ENCODE data around the gene OXSR1. TPM values are rescaled to one million over a fixed set of nuclear protein-coding genes. Genes with fewer than 3 reads are reported as not detected.

The OXSR1 gene
- total RNA-seq, 4 donors from 2014 or later: 37.9 to 50.0 (median 43.2) TPM

GRCh38 chr3:38139191-38139590, 26.1 kb upstream of the OXSR1 start:
- in situ Hi-C loops (cut with MboI; ENCODE audit: low sequenced_read_pairs in 4 of 4): loop anchor here in 3 of 4 donors (25.0 kb wide), 1 partner anchor 348 kb away; the partner anchor contains the start of gene EXOG (in 3 of the 3)
- peaks cover 19 to 30% of the 10 kb centered on the region in 2 donors for H3K4me1 ChIP-seq
- peak overlapping the region; percentile 70 to 99 (median 80) for H3K4me3 ChIP-seq
- no peaks in the 10 kb centered on the region for H3K9me3 ChIP-seq
- TF ChIP-seq POLR2A (IDR thresholded peaks at IDR 0.05) (no peak), CTCF (IDR thresholded peaks at IDR 0.05 in 4 of 5, conservative IDR thresholded peaks at IDR 0.05 in 1 of 5) (no peak)
- peak overlapping the region; percentile 88 to 97 (median 92) for H3K27ac ChIP-seq
- H3K36me3 ChIP-seq: peaks cover 0 to 13% of the 10 kb centered on the region in 2 donors
- ATAC-seq (no peak), DNase-seq (no peak)
- no peaks in the 10 kb centered on the region for H3K27me3 ChIP-seq
- intact Hi-C loops (cut with DNase I; ENCODE audit: low total_unique reads): loop anchor here (5.0 to 10.0 kb wide), 5 partner anchors 208 to 1144 kb away; partner anchors contain the start of genes ACVR2B, EPM2AIP1, MLH1 and XYLB

- in situ Hi-C loops (cut with MboI; ENCODE audit: low sequenced_read_pairs in 4 of 4): loop anchor here in 3 of 4 donors (25.0 kb wide), 1 partner anchor 348 kb away; the partner anchor contains the start of gene EXOG (in 3 of the 3)
- TF ChIP-seq CTCF (IDR thresholded peaks at IDR 0.05 in 4 of 5, conservative IDR thresholded peaks at IDR 0.05 in 1 of 5) (no peak), POLR2A (IDR thresholded peaks at IDR 0.05) (no peak)
- no peaks in the 10 kb centered on the region for H3K27me3 ChIP-seq
- H3K36me3 ChIP-seq: peaks cover 0 to 12% of the 10 kb centered on the region in 2 donors
- no peaks in the 10 kb centered on the region for H3K9me3 ChIP-seq
- DNase-seq (no peak), ATAC-seq (no peak)
- intact Hi-C loops (cut with DNase I; ENCODE audit: low total_unique reads): loop anchor here (5.0 to 10.0 kb wide), 5 partner anchors 208 to 1145 kb away; partner anchors contain the start of genes ACVR2B, EPM2AIP1, MLH1 and XYLB
- H3K4me3 ChIP-seq: peak overlapping the region in 2 of 4 donors; percentile 73 to 99
- H3K4me1 ChIP-seq: peaks cover 19 to 25% of the 10 kb centered on the region in 2 donors
- peak overlapping the region in 1 of 4 donors; percentile 88 for H3K27ac ChIP-seq
These were observed 25.7 kb upstream of the OXSR1 start for GRCh38 chr3:38139652-38140051.

GRCh38 chr3:38140326-38141172, 24.8 kb upstream of the OXSR1 start:
- H3K4me1 ChIP-seq: peaks cover 14 to 19% of the 10 kb centered on the region in 2 donors
- no peaks in the 10 kb centered on the region for H3K27me3 ChIP-seq
- ATAC-seq (no peak), DNase-seq (no peak)
- TF ChIP-seq CTCF (IDR thresholded peaks at IDR 0.05 in 4 of 5, conservative IDR thresholded peaks at IDR 0.05 in 1 of 5) (no peak), POLR2A (IDR thresholded peaks at IDR 0.05) (no peak)
- no peaks in the 10 kb centered on the region for H3K9me3 ChIP-seq
- intact Hi-C loops (cut with DNase I; ENCODE audit: low total_unique reads) (no loop called here), in situ Hi-C loops (cut with MboI; ENCODE audit: low sequenced_read_pairs in 4 of 4) (loop anchor here in 3 of 4 donors (25.0 kb wide), 1 partner anchor 347 kb away; the partner anchor contains the start of gene EXOG (in 3 of the 3))
- no peak overlapping the region for H3K27ac ChIP-seq
- no peak overlapping the region for H3K4me3 ChIP-seq
- peaks cover 0 to 12% of the 10 kb centered on the region in 2 donors for H3K36me3 ChIP-seq

DNA sequence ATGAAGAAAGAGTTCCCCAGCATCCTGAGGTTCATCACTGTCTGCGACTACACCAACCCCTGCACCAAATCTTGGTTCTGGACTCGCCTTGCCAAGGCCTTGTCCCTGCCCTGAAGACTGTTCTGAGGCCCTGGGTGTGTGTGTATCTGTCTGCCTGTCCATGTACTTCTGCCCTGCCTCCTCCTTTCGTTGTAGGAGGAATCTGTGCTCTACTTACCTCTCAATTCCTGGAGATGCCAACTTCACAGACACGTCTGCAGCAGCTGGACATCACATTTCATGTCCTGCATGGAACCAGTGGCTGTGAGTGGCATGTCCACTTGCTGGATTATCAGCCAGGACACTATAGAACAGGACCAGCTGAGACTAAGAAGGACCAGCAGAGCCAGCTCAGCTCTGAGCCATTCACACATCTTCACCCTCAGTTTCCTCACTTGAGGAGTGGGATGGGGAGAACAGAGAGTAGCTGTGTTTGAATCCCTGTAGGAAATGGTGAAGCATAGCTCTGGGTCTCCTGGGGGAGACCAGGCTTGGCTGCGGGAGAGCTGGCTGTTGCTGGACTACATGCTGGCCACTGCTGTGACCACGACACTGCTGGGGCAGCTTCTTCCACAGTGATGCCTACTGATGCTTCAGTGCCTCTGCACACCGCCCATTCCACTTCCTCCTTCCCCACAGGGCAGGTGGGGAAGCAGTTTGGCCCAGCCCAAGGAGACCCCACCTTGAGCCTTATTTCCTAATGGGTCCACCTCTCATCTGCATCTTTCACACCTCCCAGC, 24.0 kb upstream of the OXSR1 start:
- ATAC-seq (no peak), DNase-seq (no peak)
- no peaks in the 10 kb centered on the region for H3K9me3 ChIP-seq
- intact Hi-C loops (cut with DNase I; ENCODE audit: low total_unique reads) (no loop called here), in situ Hi-C loops (cut with MboI; ENCODE audit: low sequenced_read_pairs in 4 of 4) (loop anchor here in 3 of 4 donors (25.0 kb wide), 1 partner anchor 346 kb away; the partner anchor contains the start of gene EXOG (in 3 of the 3))
- TF ChIP-seq POLR2A (IDR thresholded peaks at IDR 0.05) (no peak), CTCF (IDR thresholded peaks at IDR 0.05 in 4 of 5, conservative IDR thresholded peaks at IDR 0.05 in 1 of 5) (no peak)
- H3K36me3 ChIP-seq: peaks cover 0 to 12% of the 10 kb centered on the region in 2 donors
- H3K27ac ChIP-seq: no peak overlapping the region
- no peaks in the 10 kb centered on the region for H3K27me3 ChIP-seq
- H3K4me1 ChIP-seq: peaks cover 8 to 12% of the 10 kb centered on the region in 2 donors
- no peak overlapping the region for H3K4me3 ChIP-seq
